Measurements from ENCODE around the gene LYPLA2. TPM values are rescaled to one million over a fixed set of nuclear protein-coding genes. Genes with fewer than 3 reads are reported as not detected.

LYPLA2 gene
- total RNA-seq, 1 donor from 2014 or later: 138 TPM

DNA sequence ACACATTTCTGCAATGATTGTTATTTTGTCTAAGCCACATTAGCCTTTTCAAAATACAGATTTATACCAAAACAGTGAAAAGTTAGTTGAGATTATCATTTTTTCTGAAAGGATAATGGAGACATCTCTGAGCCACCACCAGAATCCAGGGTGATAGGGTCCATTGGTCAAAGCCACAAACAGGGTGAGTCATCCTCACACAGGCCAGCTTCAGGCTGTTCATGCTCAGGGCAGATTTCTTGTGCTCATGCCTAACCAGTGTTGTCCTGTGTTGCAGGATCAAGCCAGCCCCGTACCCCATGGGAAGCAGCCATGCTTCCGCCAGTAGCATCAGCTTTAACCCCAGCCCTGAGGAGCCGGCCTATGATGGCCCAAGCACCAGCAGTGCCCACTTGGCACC is 34.3 kb upstream of the LYPLA2 start:
- Mint-ChIP-seq H3K9me3 (ENCODE audit: unreplicated experiment) (no peaks in the 10 kb centered on the region), H3K4me3 (ENCODE audit: unreplicated experiment) (peak overlapping the region; percentile 34), H3K4me1 (ENCODE audit: unreplicated experiment) (no peaks in the 10 kb centered on the region), H3K36me3 (ENCODE audit: low read depth, unreplicated experiment) (peaks cover 51% of the 10 kb centered on the region), H3K27me3 (ENCODE audit: unreplicated experiment) (peaks cover 2% of the 10 kb centered on the region), H3K27ac (ENCODE audit: unreplicated experiment) (no peak overlapping the region)
- DNase-seq (ENCODE audit: low spot score): no peak
- TF ChIP-seq, protein P1, sequence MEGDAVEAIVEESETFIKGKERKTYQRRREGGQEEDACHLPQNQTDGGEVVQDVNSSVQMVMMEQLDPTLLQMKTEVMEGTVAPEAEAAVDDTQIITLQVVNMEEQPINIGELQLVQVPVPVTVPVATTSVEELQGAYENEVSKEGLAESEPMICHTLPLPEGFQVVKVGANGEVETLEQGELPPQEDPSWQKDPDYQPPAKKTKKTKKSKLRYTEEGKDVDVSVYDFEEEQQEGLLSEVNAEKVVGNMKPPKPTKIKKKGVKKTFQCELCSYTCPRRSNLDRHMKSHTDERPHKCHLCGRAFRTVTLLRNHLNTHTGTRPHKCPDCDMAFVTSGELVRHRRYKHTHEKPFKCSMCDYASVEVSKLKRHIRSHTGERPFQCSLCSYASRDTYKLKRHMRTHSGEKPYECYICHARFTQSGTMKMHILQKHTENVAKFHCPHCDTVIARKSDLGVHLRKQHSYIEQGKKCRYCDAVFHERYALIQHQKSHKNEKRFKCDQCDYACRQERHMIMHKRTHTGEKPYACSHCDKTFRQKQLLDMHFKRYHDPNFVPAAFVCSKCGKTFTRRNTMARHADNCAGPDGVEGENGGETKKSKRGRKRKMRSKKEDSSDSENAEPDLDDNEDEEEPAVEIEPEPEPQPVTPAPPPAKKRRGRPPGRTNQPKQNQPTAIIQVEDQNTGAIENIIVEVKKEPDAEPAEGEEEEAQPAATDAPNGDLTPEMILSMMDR (IDR thresholded peaks at IDR 0.05; ENCODE audit: unreplicated experiment): no peak

DNA sequence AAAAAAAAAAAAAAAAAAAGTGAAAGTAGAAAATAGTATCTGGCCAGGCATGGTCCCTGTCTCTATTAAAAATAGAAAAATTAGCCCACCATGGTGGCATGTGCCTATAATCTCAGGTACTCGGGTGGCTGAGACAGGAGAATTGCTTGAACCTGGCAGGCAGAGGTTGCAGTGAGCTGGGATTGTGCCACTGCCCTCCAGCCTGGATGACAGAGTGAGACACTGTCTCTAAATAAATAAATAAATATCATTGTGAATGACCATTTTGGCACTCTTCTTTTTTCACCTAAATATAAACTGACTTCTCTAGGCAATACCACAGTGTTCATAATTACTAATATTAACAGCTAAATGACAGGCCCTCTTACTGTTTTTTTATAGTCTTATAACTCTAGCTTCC is 33.1 kb upstream of the LYPLA2 start:
- Mint-ChIP-seq H3K27me3 (ENCODE audit: unreplicated experiment) (peaks cover 4% of the 10 kb centered on the region), H3K4me1 (ENCODE audit: unreplicated experiment) (no peaks in the 10 kb centered on the region), H3K4me3 (ENCODE audit: unreplicated experiment) (no peak overlapping the region), H3K27ac (ENCODE audit: unreplicated experiment) (no peak overlapping the region), H3K36me3 (ENCODE audit: low read depth, unreplicated experiment) (peaks cover 46% of the 10 kb centered on the region), H3K9me3 (ENCODE audit: unreplicated experiment) (no peaks in the 10 kb centered on the region)
- TF ChIP-seq, protein P1 (IDR thresholded peaks at IDR 0.05; ENCODE audit: unreplicated experiment): no peak
- no peak for DNase-seq (ENCODE audit: low spot score)

DNA sequence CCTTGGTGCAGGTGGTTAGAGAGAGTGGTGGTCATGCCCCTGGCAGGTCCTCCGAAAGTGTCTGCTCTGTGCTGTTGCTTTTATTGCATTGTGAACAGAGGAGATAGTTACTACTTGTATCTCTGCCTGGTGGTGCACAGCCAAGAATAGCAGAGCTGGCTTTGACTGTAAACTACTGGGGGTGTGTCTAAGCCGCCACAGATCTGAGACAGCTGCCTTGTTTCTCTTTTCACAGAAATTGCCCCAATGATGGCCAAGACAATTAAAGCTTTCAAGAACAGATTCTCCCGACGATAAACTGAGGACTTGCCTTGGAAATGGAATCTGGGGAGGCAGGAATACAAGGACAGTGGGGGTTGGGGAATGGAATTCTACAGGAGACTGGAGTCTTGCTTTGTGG is 31.7 kb upstream of the LYPLA2 start:
- no peak for DNase-seq (ENCODE audit: low spot score)
- no peak overlapping the region for H3K27ac Mint-ChIP-seq (ENCODE audit: unreplicated experiment)
- TF ChIP-seq, protein P1 (IDR thresholded peaks at IDR 0.05; ENCODE audit: unreplicated experiment): no peak
- peaks cover 34% of the 10 kb centered on the region for H3K36me3 Mint-ChIP-seq (ENCODE audit: low read depth, unreplicated experiment)
- H3K9me3 Mint-ChIP-seq (ENCODE audit: unreplicated experiment): no peaks in the 10 kb centered on the region
- peaks cover 4% of the 10 kb centered on the region for H3K27me3 Mint-ChIP-seq (ENCODE audit: unreplicated experiment)
- H3K4me3 Mint-ChIP-seq (ENCODE audit: unreplicated experiment): no peak overlapping the region
- no peaks in the 10 kb centered on the region for H3K4me1 Mint-ChIP-seq (ENCODE audit: unreplicated experiment)

DNA sequence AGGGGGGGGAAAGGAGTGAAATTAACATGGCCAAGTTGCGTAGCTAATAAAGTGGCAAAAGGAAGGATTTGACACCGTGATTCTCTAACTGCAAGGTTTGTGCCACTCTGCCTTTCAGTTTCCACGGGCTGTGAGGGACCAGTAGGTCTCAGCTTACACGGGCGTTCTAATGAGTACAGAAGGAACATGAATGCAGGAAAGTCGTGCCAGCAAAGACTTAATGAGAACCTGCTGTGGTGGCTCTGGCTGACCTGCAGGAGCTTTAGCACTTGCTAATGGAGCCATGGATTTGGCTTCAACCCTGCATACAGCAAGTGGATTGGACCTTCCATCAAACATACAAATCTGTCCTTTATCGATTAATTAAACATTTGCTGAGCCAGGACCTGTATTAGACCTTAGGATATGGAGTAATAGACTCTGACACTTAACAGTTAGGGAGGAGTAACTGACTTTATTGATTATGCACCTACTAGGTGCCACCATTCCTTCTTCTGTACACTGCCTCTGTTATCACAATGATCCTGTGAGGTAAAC is 27.8 kb upstream of the LYPLA2 start:
- no peak for DNase-seq (ENCODE audit: low spot score)
- H3K4me1 Mint-ChIP-seq (ENCODE audit: unreplicated experiment): no peaks in the 10 kb centered on the region
- peaks cover 4% of the 10 kb centered on the region for H3K27me3 Mint-ChIP-seq (ENCODE audit: unreplicated experiment)
- H3K27ac Mint-ChIP-seq (ENCODE audit: unreplicated experiment): no peak overlapping the region
- no peaks in the 10 kb centered on the region for H3K9me3 Mint-ChIP-seq (ENCODE audit: unreplicated experiment)
- TF ChIP-seq, protein P1 (IDR thresholded peaks at IDR 0.05; ENCODE audit: unreplicated experiment): no peak
- H3K4me3 Mint-ChIP-seq (ENCODE audit: unreplicated experiment): no peak overlapping the region
- H3K36me3 Mint-ChIP-seq (ENCODE audit: low read depth, unreplicated experiment): peaks cover 21% of the 10 kb centered on the region

DNA sequence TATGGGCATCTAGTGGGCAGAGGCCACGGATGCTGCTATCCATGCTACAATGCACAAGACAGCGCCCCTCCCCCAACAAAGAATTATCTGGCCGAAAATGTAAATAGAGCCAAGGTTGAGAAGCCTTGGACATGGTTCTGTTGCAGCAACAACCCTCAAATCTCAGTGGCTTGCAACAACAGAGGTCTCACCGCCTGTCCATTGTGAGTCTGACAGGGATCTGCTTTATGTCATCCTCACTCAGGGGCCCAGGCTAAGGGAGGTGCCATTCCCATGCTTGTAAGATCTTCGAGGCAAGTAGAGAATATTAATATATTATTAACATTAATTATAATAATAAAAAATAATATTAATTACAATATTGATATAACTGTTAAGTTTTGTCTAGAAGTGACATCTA is 22.2 kb upstream of the LYPLA2 start:
- TF ChIP-seq, protein P1 (IDR thresholded peaks at IDR 0.05; ENCODE audit: unreplicated experiment): no peak
- H3K36me3 Mint-ChIP-seq (ENCODE audit: low read depth, unreplicated experiment): no peaks in the 10 kb centered on the region
- no peak overlapping the region for H3K27ac Mint-ChIP-seq (ENCODE audit: unreplicated experiment)
- H3K4me1 Mint-ChIP-seq (ENCODE audit: unreplicated experiment): no peaks in the 10 kb centered on the region
- DNase-seq (ENCODE audit: low spot score): no peak
- no peaks in the 10 kb centered on the region for H3K9me3 Mint-ChIP-seq (ENCODE audit: unreplicated experiment)
- no peaks in the 10 kb centered on the region for H3K27me3 Mint-ChIP-seq (ENCODE audit: unreplicated experiment)
- no peak overlapping the region for H3K4me3 Mint-ChIP-seq (ENCODE audit: unreplicated experiment)
